HG02884 (cell line): ENCODE data around the gene B9D1.
"Not testable (repeated sequence)": the region's sequence is repeated elsewhere in the genome, so short reads cannot be mapped to it uniquely, and the experiment has no call there.

ENCODE experiments used
- ATAC-seq: cut with Tn5 transposase; IDR thresholded peaks from one replicate; pipeline ENCODE4 v1.9.1; 2021; ENCODE audit warnings: mild to moderate bottlenecking, moderate library complexity; ENCODE audit not compliant: unreplicated experiment

Gene B9D1

DNA sequence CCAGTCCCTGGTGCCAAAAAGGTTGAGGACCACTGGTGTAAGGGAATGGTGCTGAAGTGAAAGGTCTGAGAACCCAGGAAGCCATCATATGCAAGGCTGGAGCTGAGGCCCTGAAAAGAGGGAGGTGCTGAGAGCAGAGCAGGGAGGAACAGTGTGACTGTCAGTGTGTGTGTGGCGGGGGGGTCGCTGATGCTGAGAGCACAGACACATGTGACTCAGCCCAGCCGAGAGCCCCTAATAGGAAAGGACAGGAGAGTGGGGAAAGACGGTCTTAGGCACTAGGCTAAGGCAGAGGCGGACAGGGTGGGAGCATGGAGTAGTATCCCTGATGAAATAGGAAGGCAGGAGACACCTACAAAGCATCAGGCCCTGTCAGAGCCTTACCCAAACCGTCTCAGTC, 1.2 kb downstream of the B9D1 start:
- ATAC-seq, result no peak

DNA sequence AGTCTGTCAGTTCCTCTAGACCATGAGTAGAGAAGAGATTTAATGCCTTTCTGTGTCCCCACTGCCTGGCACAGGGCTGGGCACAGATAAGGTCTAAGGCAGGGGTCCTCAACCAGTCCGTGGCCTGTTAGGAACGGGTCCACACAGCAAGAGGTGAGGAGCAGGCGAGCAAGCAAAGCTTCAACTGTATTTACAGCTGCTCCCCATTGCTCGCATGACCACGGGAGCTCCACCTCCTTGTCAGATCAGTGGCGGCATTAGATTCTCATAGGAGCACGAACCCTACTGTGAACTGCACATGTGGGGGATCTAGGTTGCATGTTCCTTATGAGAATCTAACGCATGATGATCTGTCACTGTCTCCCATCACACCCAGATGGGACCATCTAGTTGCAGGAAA, 1.8 kb downstream of the B9D1 start:
- ATAC-seq, result no peak

DNA sequence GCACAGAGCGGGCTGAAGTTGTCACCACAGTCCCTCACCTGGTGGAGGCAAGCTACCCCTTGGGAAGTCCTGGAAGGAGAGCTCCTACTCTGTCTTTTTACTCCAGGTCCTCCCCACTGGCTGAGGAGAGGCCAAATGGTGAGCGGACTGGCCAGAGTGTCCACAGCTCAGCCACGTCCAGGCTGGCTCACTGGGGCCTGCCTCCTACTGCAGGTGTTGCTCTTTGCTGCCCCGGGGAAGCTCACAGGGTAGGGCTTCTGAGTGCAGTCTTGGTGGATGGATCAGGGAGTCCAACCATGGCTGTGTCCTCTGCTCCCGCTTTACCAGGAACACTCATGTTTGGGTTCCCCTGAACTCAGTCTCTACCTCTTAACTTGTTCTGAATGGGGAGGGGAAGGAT, 2.7 kb downstream of the B9D1 start:
- no peak for ATAC-seq

DNA sequence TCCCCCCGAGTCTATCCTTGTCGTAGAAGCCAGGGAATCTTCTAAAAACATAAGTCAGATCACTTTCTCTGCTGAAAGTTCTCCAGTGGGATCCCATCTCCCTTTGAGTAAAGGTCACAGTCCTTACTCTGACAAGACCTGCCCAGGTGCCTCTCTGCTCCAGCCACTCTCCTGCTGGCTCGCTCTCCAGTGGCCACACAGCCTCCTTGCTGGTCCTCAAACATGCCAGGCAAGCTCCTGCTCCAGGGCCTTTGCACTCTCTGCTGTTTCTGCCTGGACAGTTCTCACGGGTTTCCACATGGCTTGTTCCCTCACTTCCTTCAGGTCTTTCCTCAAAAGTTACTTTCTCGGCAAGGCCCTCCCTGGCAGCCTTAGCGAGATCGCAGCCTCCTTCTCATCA, 3.4 kb downstream of the B9D1 start:
- ATAC-seq, result no peak

DNA sequence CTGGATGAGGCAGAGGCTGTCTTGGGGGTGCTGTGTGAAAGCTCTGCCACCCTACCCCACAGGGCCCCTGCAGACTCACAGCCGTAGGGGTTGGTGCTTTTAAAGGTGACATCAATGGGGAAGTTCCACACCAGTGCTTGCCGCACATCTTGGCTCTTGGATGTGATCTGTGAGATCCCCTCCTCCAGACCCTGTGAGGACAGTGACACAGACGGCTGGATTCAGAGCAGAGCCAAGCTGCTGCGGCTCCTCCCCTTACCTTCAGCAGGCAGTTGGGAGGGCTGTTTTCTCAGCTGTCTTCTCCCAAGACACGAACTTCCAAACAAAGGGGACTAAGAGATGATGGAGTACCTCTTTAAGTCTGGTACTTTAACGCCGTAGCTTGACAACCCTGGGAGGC, 4.8 kb downstream of the B9D1 start:
- no peak for ATAC-seq

DNA sequence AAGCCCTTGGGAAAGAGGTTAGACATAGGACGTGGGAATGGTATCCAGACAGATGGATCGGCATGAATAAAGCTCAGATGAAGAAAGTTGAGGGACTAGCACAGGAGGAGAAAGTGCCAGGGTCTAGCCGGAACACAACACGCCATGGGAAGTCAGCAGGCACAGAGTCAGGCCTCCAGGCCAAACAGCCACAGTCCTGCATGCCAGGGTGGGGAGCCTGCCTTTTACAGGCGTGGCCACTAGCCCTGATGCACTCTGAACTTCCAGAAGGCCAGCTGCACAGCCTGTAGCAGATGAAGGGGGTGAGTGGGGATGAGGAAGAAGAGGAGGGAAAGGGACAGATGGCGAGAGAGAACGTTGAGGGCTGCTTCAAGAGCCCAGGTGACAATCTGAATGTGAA, 5.2 kb downstream of the B9D1 start:
- ATAC-seq, result no peak

DNA sequence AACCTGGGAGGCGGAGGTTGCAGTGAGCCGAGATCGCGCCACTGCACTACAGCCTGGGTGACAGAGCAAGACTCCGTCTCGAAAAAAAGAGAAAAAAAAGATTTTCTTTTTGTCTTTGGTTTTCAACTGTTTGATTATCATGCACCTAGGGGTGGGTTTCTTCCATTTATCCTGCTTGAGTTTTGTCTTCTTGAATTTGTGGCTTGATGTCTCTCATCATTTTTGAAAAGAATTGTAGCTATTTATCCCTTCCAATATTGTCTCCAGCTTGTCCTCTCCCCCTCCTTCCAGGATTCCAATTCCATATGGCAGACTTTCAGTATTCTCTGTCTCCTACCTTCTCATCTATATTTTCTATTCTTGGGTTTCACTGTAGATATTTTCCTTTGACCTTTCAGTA, 7.8 kb downstream of the B9D1 start:
- ATAC-seq, result no peak

DNA sequence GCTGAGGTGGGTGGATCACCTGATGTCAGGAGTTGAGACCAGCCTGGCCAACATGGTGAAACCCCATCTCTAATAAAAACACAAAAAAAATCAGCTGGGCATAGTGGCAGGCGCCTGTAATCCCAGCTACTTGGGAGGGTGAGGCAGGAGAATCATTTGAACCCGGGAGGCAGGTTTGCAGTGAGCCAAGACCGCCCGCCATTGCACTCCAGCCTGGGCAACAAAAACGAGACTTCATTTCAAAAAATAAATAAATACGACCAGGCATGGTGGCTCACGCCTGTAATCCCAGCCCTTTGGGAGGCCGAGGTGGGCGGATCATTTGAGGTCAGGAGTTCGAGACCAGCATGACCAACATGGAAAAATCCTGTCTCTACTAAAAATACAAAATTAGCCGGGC, 9.1 kb downstream of the B9D1 start:
- not testable (repeated sequence) for ATAC-seq

DNA sequence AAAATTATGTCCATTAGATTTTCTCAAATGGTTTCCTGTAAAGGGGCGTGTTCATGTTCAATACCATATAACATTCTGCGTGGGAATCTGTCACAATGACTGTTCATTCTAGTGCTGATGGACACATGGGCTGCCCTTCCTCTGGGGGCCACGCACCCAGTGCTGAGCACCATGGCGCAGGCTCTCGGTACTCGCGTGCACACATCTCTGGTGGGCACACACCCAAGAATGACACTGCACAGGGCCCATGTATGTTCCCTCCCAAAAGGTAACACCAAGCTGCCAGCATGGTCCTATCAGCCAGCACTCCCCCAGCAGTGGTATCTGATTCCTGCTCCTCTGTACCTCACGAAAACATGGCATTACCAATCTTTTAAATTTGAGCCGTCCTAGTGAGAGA, 13.7 kb downstream of the B9D1 start:
- no peak for ATAC-seq

DNA sequence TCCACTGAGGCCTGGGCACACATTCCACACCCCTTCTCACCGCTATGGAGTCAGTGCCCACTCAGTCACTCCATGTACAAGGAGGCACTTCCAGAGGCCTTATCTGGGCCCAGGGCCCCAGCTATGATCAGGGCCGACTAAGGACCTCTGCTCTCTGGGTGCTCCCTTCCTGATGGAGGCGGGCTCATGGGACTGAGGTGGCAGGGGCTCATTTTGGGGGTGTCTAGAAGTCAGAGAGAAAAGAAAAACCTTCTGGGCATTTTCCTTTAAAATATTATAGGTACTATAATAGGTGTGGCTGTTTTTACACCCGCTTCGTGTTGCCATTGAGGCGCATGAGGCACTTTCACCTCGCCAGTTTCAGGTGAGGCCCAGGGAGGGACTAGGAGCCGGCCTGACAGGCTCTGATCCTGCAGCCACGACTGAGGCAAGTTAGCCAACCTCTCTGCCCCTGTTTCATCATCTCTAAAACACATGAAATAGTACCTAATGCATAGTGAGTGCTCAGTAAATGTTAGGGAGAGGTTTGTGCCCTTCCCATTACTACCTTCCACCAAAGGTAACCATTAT, 14.4 kb downstream of the B9D1 start:
- no peak for ATAC-seq

DNA sequence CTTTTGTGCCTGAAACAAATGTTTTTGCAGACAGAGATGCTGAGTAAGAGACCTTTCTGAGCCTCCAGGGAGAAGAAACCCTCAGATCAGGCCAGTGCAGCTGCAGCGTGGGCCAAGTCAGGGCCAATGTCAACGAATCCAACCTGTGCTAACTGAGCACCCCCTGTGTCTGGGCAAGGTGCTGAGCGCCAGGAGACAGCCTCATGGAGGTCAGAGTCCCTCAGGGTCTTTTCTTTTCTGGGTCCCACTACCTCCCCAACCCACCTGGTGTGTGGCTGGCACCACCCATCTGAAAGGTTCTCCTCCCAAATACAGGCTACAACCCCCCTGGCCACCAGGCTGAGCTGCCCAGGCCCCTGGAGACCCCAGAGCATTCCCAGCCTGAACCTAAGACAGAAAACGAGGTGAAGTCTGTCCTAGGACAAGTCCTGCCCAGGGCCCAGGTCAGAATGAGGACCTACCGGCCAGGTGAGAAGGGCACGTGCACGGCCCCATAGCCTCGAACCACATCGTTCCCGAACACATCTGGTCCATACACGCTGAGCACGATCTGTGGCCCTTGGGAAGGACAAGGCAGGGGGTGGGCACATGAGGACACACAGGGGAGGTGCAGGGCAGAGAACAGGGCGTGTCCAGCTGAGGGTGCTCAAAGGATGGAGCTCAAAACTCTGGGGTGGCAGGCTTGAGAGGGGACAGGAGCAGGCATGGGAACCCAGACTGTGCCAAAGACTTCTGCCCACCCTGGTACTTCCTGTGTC, 15.0 kb downstream of the B9D1 start:
- no peak for ATAC-seq

DNA sequence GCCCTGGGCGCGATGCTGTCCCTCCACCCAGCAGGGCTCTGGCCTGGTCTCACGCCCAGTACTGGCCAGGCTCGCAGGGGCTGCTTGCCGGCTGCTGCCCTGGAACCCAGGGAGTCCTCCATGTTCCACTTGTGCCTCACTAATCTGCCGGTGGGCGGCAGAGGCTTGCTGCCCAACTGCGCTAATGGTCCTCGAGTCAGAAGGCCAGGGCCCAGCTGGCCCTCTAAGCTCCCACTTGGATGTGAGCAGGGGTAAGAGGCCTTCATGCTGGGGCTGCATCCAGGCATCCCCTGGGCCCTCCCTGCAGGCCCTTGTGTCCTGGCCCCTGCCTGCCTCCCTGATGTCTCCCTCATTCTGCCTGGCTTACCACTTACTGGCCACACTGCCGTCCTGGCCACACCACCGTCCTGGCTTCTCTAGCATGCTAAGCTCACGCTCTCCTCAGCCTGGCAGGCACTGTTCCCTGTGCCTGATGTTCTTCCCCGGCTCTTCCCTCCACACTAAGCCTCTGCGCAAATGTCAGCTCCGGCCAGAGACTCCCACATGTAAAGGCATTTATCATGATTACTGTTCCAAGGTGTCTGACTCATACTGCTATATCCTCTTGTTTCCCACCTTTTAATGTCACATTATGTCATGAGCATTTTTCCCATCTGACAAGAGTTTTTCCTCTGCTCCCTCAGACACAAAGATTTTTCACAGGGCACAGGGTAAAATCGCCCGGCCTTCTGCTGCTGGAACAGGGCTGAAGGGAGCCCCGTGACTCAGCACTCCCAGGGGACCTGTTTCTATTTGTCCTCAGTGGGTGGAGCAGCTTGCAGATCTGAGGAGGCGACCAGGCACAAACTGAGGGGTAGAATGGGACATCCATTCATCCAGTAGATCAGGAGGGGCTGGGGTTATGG, 15.9 kb downstream of the B9D1 start:
- no peak for ATAC-seq

DNA sequence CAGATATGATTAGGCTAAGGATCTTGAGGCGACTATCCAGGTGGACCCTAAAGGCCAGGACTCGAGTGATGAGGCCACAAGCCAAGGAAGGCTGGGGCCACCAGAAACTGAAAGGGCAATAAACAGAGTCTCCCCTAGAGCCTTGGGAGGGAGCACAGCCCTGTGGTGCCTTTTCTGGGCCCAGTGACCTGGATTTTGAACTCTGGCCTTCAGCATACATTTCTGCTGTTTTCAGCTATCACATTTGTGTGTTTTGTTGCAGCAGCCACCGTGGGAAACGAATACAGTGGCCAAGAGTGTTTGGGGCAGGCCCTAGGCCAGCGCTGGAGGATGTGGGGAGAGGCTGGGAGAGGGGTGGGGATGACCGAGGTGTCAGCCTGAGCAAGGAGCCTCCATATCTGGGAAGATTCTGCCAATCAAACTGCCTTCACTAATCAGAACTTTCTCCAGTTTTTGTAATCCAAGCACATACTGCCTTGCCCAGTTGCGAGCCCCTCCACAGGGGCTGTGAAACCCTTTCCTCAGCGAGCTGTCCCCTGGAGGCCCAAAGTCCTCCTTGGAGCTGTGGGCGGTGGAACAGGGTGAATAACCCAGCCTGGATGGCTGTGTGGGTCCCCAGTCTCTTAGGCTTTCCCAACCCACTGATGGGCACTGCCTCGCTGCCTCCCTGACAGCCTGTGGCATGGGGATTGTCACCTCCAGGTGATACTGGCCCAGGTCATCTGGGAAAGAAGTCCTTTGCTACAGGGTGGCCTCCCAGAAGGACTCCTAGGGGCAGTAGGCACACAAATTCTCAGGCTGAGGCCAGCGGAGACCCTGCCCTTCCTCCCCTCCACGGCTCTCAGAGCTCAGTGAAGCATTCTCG, 16.8 kb downstream of the B9D1 start:
- ATAC-seq, result no peak

DNA sequence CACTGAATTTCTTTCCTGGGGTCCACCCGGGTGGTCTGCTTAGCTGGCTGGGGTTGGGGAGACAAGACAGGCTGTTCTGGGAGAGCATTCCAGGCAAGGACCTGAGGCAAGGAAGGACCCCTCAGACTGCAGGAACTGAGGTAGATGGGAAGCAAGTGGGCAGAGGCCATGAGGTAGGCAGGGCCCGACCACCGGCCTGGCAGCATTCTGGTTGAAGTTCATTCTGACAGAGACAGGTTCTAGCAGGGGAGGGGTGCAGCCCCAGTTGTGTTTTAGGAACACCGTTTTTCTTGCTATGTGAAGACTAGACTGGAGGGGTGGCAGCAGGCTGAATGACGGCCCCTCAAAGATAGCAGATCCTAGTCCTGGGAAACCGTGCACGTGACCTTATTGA, 17.5 kb downstream of the B9D1 start:
- ATAC-seq, result no peak

DNA sequence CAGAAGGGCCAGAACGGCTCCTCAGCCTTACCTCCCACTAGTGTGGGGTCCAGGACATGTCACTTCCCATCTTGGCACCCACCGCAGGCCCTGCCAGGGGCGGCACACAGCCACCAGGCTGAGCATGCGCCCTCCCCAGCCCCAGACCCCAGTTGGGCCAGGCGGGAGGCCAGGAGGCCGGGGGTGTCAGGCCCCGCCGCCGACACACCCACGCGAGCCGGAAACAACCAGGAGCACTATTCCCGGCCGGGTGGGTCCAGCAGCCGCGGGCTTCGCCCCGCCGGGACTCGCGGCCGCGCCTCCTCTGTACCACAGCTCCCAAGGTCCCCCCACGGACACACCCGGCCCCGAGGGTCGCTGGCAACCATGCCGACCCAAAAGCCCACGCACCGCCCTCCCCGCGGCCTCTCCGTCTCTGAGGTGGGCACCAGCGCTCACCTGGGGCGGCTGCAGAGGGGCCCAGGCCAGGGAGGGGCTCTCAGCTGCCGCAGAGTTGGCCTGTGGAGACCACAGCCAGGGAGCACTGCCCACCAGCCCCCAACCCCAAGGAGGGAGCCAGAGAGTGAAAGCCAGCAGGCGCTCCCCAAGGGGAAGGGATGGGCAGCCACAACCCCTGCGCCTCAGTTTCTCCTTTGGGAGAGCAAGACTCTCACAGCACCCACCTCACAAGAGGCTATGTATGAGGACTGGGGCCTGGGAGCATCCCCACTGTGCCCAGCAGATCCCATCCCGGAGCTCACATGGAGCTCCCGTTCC, 18.0 kb downstream of the B9D1 start:
- ATAC-seq, result no peak

DNA sequence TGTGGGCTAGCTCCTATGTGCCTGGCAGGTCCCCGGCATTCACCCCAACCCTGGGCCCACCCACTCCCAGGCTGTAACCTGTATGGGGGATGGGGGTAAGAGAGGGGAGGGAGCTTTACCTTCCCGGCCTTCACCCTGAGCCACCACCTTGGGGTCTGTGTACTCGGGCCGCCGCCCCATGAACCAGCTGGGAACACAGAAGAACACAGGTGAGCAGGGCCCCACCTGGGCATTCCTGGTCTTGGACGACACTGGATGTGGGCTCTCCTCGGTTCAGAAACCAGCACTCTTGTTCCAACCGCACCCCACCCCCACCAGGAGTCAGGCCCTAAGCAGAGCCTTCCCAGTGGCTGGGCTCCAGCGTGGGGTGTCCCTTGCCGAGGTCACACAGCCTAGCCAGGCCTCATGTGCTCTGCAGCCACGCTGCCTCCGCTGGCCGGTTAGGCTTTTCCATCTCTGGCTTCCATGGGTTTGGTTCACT, 18.8 kb downstream of the B9D1 start:
- no peak for ATAC-seq

DNA sequence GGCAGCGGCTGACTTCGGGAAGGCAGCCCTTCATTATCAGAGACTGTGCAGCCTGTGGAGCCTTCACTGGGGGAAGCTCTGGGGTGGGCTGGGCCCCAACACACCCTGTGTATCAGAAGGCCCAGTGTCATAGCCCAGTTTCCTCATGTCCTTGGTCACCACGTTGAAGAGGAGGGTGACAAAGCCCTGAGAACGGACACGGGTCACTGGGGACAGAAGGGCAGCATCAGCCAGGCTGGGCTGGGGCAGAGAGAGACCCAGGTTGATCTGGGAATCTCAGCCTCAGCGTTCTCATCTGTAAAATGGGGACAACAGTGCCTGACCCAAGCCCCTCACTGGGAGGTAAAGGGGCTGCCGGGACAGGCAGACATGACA, 19.3 kb downstream of the B9D1 start:
- ATAC-seq, result no peak

DNA sequence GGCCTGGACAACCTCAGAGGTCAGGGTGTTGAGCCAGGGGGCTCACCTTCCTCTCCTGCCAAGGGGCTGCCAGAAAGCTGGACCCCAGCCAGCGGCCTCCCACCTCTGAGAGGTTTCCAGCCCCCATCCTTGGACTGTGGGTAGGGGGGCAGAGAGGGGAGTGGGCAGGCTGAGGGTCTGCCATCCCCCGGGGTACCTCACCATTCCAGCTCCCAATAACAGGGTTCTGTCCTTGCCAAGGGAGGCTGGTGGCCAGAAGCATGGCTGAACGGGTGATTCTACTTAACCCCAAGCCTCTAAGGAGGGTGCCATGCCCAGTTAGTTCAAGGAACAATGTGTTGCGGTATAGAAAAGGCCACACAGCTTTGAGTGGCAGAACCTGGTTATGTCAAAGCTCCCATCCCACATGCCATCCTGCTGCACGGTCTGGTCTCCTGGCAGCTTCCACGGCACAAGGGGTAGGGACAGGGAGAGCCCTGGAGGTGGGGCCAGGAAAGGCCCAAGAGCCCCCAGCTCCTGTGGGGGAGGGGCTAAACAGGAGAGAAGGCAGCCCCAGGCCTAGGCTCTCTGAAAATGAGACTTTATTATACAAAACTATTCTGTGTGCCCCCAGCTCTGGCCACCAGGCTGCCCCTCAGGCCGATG, 19.8 kb downstream of the B9D1 start:
- no peak for ATAC-seq
